SK-N-SH (cell line): ENCODE data around the gene LPAR1. TPM values are rescaled to one million over a fixed set of nuclear protein-coding genes. Genes with fewer than 3 reads are reported as not detected.

Source experiments
- CTCF ChIA-PET: fragments of 300-600, 350-600 bp; formaldehyde crosslinking; extraction: SDS; loops from one replicate; lab custom pipeline; 2021; lab: Yijun Ruan, JAX
- POLR2A ChIA-PET: fragments of 350-600 bp; sonication (Branson Sonifier 250); formaldehyde crosslinking; extraction: SDS; loops from one replicate; lab custom pipeline; 2020; ENCODE audit warnings: antibody characterized with exemption, inconsistent platforms; lab: Yijun Ruan, JAX
- DNase-seq: peaks from one replicate; pipeline ENCODE4 v3.0.0; 2012
- H2AFZ ChIP-seq: fragments of 200-600 bp; sonication (generic); 2 replicates; pipeline ENCODE4 v1.8.1; 2016; ENCODE audit warnings: antibody characterized with exemption, mild to moderate bottlenecking, low read depth
- H3F3A ChIP-seq: fragments of 200-600 bp; sonication (generic); replicated peaks from 2 replicates; pipeline ENCODE3; 2016; ENCODE audit warnings: antibody characterized with exemption, mild to moderate bottlenecking; ENCODE audit not compliant: insufficient read depth
- H3K27ac ChIP-seq, 2 experiments: fragments of 200-500 bp in 1 of 2; fragments of 200-600 bp in 1 of 2; sonication (Bioruptor generic) in 1 of 2; sonication (generic), shearing (Covaris generic) in 1 of 2; 2 replicates each; pipeline versions ENCODE4 v1.5.1 to v1.6.1; 2014 to 2016; ENCODE audit warnings: low read depth in 2 of 2, inconsistent platforms in 1 of 2, low read length in 1 of 2, mild to moderate bottlenecking in 1 of 2, mixed read lengths in 1 of 2
- H3K27me3 ChIP-seq: fragments of 200-600 bp; sonication (generic), shearing (Covaris generic); 2 replicates; pipeline ENCODE4 v1.6.1; 2016; ENCODE audit warnings: mixed run types; ENCODE audit not compliant: insufficient read depth
- H3K36me3 ChIP-seq, 2 experiments: fragments of 200-500 bp in 1 of 2; fragments of 200-600 bp in 1 of 2; sonication (Bioruptor generic) in 1 of 2; sonication (generic) in 1 of 2; replicated peaks in 1 of 2; 2 replicates each; pipeline versions ENCODE3 to v1.5.1; 2014 to 2016; ENCODE audit warnings: low read length in 1 of 2, mild to moderate bottlenecking in 1 of 2; ENCODE audit not compliant: insufficient read depth in 2 of 2, control insufficient read depth in 1 of 2
- H3K4me1 ChIP-seq, 2 experiments: fragments of 200-500 bp in 1 of 2; fragments of 200-600 bp in 1 of 2; sonication (Bioruptor generic) in 1 of 2; sonication (generic), shearing (Covaris generic) in 1 of 2; 2 replicates each; pipeline versions ENCODE4 v1.5.1 to v1.6.1; 2014 to 2016; ENCODE audit warnings: low read depth in 1 of 2, low read length in 1 of 2, mixed run types in 1 of 2; ENCODE audit not compliant: insufficient read depth in 2 of 2, control insufficient read depth in 1 of 2
- H3K4me2 ChIP-seq: fragments of 200-600 bp; sonication (generic), shearing (Covaris generic); 2 replicates; pipeline ENCODE4 v1.6.1; 2017; ENCODE audit warnings: mixed run types
- H3K4me3 ChIP-seq, 2 experiments: fragments of 200-500 bp in 1 of 2; fragments of 200-600 bp in 1 of 2; sonication (Bioruptor generic) in 1 of 2; sonication (generic), shearing (Covaris generic) in 1 of 2; 2 replicates each; pipeline versions ENCODE4 v1.5.1 to v1.8.1; 2014 to 2016; ENCODE audit warnings: low read depth in 2 of 2, inconsistent platforms in 1 of 2, low read length in 1 of 2, mild to moderate bottlenecking in 1 of 2, mixed read lengths in 1 of 2, moderate library complexity in 1 of 2
- H3K79me2 ChIP-seq: fragments of 200-600 bp; sonication (generic); 2 replicates; pipeline ENCODE4 v1.8.1; 2017; ENCODE audit warnings: mild to moderate bottlenecking; ENCODE audit not compliant: insufficient read depth
- H3K9ac ChIP-seq: fragments of 200-600 bp; sonication (generic); 2 replicates; pipeline ENCODE4 v1.6.1; 2017; ENCODE audit warnings: mixed run types
- H3K9me2 ChIP-seq: fragments of 200-600 bp; sonication (generic); 2 replicates; pipeline ENCODE4 v1.6.1; 2017; ENCODE audit warnings: mixed run types
- H3K9me3 ChIP-seq: fragments of 200-600 bp; sonication (generic); 2 replicates; pipeline ENCODE4 v1.6.1; 2017; ENCODE audit warnings: mixed run types, mild to moderate bottlenecking, moderate library complexity
- H4K20me1 ChIP-seq: fragments of 200-600 bp; sonication (generic); 2 replicates; pipeline ENCODE4 v1.6.1; 2017; ENCODE audit warnings: mild to moderate bottlenecking, mixed run types; ENCODE audit not compliant: insufficient read depth
- CHD2 ChIP-seq: fragments of 150-350 bp; IDR thresholded peaks from 2 replicates; pipeline ENCODE4 v1.6.1; 2018; ENCODE audit warnings: low read length; ENCODE audit not compliant: partially characterized antibody
- EP300 ChIP-seq, 2 experiments: IDR thresholded peaks; 2 replicates each; pipeline versions ENCODE4 v1.4.0 to v1.6.1; 2012; ENCODE audit warnings: borderline replicate concordance in 1 of 2, low read depth in 1 of 2, low read length in 1 of 2
- EZH2phosphoT487 ChIP-seq: fragments of 200-600 bp; sonication (generic); IDR thresholded peaks from 2 replicates; pipeline ENCODE4 v1.6.1; 2017; ENCODE audit warnings: low read depth, mixed run types, mild to moderate bottlenecking, antibody characterized with exemption, moderate library complexity, borderline replicate concordance
- GABPA ChIP-seq: IDR thresholded peaks from 2 replicates; pipeline ENCODE4 v1.4.0; 2012; ENCODE audit warnings: low read depth, mild to moderate bottlenecking
- GATA2 ChIP-seq: sonication (generic); formaldehyde crosslinking; IDR thresholded peaks from 2 replicates; pipeline ENCODE4 v1.5.0; 2020; ENCODE audit warnings: mild to moderate bottlenecking, missing genetic modification reagents
- JUND ChIP-seq: IDR thresholded peaks from 2 replicates; pipeline ENCODE4 v1.4.0; 2012
- MEF2A ChIP-seq: IDR thresholded peaks from 2 replicates; pipeline ENCODE4 v1.4.0; 2012; ENCODE audit warnings: low read depth, borderline replicate concordance
- MXI1 ChIP-seq: IDR thresholded peaks from 2 replicates; pipeline ENCODE4 v1.6.1; 2012; ENCODE audit warnings: mild to moderate bottlenecking, low read depth, low read length, improper control_type of control experiment
- NFIC ChIP-seq: IDR thresholded peaks from 2 replicates; pipeline ENCODE4 v1.4.0; 2012; ENCODE audit warnings: borderline replicate concordance
- NRF1 ChIP-seq: IDR thresholded peaks from 2 replicates; pipeline ENCODE4 v1.6.1; 2012; ENCODE audit warnings: low read depth, mild to moderate bottlenecking, low read length
- RCOR1 ChIP-seq: fragments of 150-350 bp; IDR thresholded peaks from 2 replicates; pipeline ENCODE4 v1.6.1; 2017; ENCODE audit warnings: antibody characterized with exemption, low read length
- TAF1 ChIP-seq: IDR thresholded peaks from 2 replicates; pipeline ENCODE4 v1.6.1; 2012; ENCODE audit warnings: low read depth, mild to moderate bottlenecking, low read length, moderate library complexity, borderline replicate concordance
- TEAD4 ChIP-seq: IDR thresholded peaks from 2 replicates; pipeline ENCODE4 v1.4.0; 2012; ENCODE audit warnings: mild to moderate bottlenecking, borderline replicate concordance; ENCODE audit not compliant: insufficient read depth
- WGBS: methylation state at CpG from one replicate; pipeline ENCODE4 v1.1.6; 2017; ENCODE audit warnings: low lambda C conversion rate; 5-methylcytosine and 5-hydroxymethylcytosine counted together
- polyA plus RNA-seq, 3 experiments: library from polyadenylated mRNA; depleted of rRNA; stranded (reverse); fragments of >200 nt; gene quantifications; 2 replicates each; pipeline ENCODE4 v1.2.3, GENCODE V29; 2012
- TF ChIP-seq, protein P1 (sequence below): fragments of 150-350 bp; IDR thresholded peaks from 2 replicates; pipeline ENCODE4 v1.6.1; 2016; ENCODE audit warnings: mild to moderate bottlenecking, low read depth, low read length
- TF ChIP-seq, protein P2 (sequence below): fragments of 150-350 bp; IDR thresholded peaks from 2 replicates; pipeline ENCODE4 v1.6.1; 2017; ENCODE audit warnings: antibody characterized with exemption, low read length, low read depth, borderline replicate concordance

LPAR1 gene
- polyA plus RNA-seq, 1 of the 3 experiments (the other 2 are of a cell fraction), result 9.4 TPM

DNA sequence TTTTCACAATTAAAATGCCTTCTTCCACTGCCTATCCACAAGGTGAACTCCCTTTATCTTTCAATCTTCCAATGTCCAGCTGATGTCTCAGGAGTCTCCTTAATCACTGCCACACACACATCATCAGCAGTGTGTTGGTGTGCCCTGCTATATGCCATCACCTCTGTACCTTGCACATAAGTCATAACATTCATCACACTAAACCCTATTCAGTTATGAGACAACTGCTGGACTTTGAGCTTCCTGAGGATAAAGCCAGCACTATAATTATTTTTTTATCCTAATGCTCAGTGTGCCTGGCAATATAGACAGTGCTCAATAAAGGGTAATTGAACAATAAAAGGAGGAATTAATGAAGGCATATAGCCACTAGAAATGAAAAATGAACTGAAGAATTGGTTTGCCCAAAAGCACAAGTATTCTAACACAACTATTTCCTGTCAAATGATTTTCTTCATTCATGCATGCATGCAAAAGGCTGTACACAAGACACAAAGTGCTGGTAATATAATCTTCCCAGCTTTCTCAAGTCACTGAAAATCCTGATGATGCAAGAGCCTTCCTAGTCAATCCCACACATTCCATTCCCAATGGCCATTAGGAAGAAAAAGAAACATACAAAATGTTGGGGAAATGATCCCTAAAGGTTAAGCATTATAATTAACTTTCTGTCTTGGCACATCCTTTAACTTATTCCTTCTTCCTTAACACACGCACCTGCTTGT, 32.4 kb downstream of the LPAR1 start:
- ChIA-PET CTCF (no interaction called here), POLR2A (no interaction called here)
- Histone ChIP-seq H2AFZ (no peak overlapping the region), H4K20me1 (no peaks in the 10 kb centered on the region), H3K36me3 (no peaks in the 10 kb centered on the region), H3F3A (no peaks in the 10 kb centered on the region), H3K79me2 (no peaks in the 10 kb centered on the region; the same call in 1 of the 2 replicates), H3K27me3 (no peaks in the 10 kb centered on the region), H3K9me2 (no peaks in the 10 kb centered on the region), H3K27ac (no peak overlapping the region), H3K4me2 (no peak overlapping the region), H3K9ac (no peak overlapping the region), H3K4me3 (no peak overlapping the region), H3K9me3 (no peaks in the 10 kb centered on the region), H3K4me1 (no peaks in the 10 kb centered on the region; a peak in 1 of 4 replicates)
- TF ChIP-seq GATA2 (CRISPR knock-in tag) (no peak), NRF1 (no peak), EP300 (IDR thresholded peaks at IDR 0.05; ENCODE audit: borderline replicate concordance in 1 of 2, low read depth in 1 of 2, low read length in 1 of 2) (no peak), TAF1 (no peak)
- 91% methylated on average over 1 of the region's 1 CpG for WGBS
- no peak for DNase-seq

DNA sequence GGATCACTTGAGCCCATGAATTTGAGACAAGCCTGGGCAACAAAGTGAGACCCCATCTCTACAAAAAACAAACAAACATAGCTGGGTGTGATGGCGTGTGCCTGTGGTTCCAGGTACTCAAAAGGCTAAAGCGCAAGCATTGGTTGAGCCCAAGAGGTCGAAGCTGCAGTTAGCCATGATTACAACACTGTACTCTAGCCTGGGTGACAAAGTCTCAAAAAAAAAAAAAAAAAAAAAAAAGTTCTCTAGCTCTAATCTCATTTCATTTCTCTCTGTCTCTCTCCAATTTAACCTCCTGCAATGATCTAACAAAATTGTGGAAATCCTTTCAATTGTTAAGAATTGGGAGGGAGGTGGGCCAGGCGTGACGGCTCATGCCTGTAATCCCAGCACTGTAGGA, 33.3 kb downstream of the LPAR1 start:
- CTCF ChIA-PET, result no interaction called here

DNA sequence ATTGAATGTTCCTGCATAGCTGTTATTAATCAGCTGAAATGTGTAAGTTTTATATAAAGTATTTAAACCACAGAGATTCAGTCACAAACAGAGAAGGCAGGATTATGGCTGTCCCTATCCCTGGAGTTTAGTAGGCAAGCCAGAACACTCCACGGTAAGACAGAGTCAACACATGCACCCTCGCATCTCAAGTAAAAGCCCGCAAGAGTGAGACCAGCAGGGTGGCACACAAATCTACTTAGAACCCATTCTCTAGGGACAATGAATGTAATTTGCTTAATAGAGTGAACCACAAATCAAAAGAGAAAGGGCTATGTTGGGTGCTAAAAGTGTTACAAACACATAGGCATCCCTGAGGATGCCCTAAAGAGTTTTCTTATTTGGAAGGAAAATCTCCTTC, 35.1 kb downstream of the LPAR1 start:
- Histone ChIP-seq H3K4me3 (no peak overlapping the region), H3K36me3 (no peaks in the 10 kb centered on the region), H3K27me3 (no peaks in the 10 kb centered on the region), H3K9me2 (no peaks in the 10 kb centered on the region), H3K4me1 (no peaks in the 10 kb centered on the region; a peak in 1 of 4 replicates), H3K9ac (no peak overlapping the region), H4K20me1 (no peaks in the 10 kb centered on the region), H3K9me3 (no peaks in the 10 kb centered on the region), H2AFZ (no peak overlapping the region), H3F3A (no peaks in the 10 kb centered on the region), H3K27ac (no peak overlapping the region), H3K79me2 (no peaks in the 10 kb centered on the region), H3K4me2 (no peak overlapping the region)
- 97% methylated on average over 3 of the region's 3 CpGs for WGBS
- no peak for DNase-seq
- ChIA-PET POLR2A (no interaction called here), CTCF (interaction anchor here (1.2 kb wide), 1 partner anchor 9 kb away, joined by 3 read pairs; no protein-coding TSS in a partner anchor)
- TF ChIP-seq EZH2phosphoT487, result no peak
- TF ChIP-seq NFIC, result no peak
- no peak for TF ChIP-seq RCOR1
- TF ChIP-seq JUND, result no peak
- TF ChIP-seq CHD2, result no peak
- TF ChIP-seq, protein P1, sequence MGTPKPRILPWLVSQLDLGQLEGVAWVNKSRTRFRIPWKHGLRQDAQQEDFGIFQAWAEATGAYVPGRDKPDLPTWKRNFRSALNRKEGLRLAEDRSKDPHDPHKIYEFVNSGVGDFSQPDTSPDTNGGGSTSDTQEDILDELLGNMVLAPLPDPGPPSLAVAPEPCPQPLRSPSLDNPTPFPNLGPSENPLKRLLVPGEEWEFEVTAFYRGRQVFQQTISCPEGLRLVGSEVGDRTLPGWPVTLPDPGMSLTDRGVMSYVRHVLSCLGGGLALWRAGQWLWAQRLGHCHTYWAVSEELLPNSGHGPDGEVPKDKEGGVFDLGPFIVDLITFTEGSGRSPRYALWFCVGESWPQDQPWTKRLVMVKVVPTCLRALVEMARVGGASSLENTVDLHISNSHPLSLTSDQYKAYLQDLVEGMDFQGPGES, result no peak
- no peak for TF ChIP-seq MEF2A
- no peak for TF ChIP-seq GABPA
- no peak for TF ChIP-seq TEAD4
- TF ChIP-seq MXI1, result no peak

More for the DNA sequence above, 33.3 kb downstream of the LPAR1 start:
- Histone ChIP-seq H3K9ac (no peak overlapping the region), H3K9me2 (no peaks in the 10 kb centered on the region), H4K20me1 (no peaks in the 10 kb centered on the region), H3K4me3 (no peak overlapping the region), H2AFZ (no peak overlapping the region), H3K27ac (no peak overlapping the region), H3F3A (no peaks in the 10 kb centered on the region), H3K79me2 (no peaks in the 10 kb centered on the region; the same call in 1 of the 2 replicates), H3K36me3 (no peaks in the 10 kb centered on the region), H3K4me2 (no peak overlapping the region), H3K27me3 (no peaks in the 10 kb centered on the region), H3K4me1 (no peaks in the 10 kb centered on the region; a peak in 1 of 4 replicates), H3K9me3 (no peaks in the 10 kb centered on the region)
- POLR2A ChIA-PET, result no interaction called here
- DNase-seq, result no peak
- TF ChIP-seq, protein P2, sequence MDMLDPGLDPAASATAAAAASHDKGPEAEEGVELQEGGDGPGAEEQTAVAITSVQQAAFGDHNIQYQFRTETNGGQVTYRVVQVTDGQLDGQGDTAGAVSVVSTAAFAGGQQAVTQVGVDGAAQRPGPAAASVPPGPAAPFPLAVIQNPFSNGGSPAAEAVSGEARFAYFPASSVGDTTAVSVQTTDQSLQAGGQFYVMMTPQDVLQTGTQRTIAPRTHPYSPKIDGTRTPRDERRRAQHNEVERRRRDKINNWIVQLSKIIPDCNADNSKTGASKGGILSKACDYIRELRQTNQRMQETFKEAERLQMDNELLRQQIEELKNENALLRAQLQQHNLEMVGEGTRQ, result no peak
- 81% methylated on average over 5 of the region's 5 CpGs for WGBS
